HG02852 (cell line): Measurements from ENCODE around the gene ZNF212.

Experiments
- ATAC-seq: cut with Tn5 transposase; IDR thresholded peaks from one replicate; pipeline ENCODE4 v1.9.1; 2021; ENCODE audit warnings: mild to moderate bottlenecking, moderate library complexity; ENCODE audit not compliant: unreplicated experiment

The ZNF212 gene

DNA sequence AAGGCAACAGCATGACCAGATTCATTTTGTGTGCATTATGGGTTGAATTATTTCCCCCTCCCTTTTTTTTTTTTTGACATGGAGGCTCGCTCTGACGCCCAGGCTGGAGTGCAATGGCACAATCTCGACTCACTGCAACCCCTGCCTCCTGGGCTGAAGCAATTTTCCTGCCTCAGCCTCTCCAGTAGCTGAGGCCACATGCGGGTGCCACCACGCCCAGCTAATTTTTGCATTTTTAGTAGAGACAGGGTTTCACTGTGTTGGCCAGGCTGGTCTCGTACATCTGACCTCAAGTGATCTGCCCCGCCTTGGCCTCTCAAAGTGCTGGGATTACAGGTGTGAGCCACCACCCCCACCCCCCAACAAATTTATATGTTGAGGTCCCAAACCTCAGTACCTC is 64.6 kb downstream of the ZNF212 start:
- ATAC-seq: no peak
